GM18868 (cell line): ENCODE data around the gene TPP2.

Experiments used
- ATAC-seq: cut with Tn5 transposase; IDR thresholded peaks from one replicate; pipeline ENCODE4 v1.9.1; 2021; ENCODE audit warnings: mild to moderate bottlenecking, moderate library complexity; ENCODE audit not compliant: unreplicated experiment

Gene TPP2

DNA sequence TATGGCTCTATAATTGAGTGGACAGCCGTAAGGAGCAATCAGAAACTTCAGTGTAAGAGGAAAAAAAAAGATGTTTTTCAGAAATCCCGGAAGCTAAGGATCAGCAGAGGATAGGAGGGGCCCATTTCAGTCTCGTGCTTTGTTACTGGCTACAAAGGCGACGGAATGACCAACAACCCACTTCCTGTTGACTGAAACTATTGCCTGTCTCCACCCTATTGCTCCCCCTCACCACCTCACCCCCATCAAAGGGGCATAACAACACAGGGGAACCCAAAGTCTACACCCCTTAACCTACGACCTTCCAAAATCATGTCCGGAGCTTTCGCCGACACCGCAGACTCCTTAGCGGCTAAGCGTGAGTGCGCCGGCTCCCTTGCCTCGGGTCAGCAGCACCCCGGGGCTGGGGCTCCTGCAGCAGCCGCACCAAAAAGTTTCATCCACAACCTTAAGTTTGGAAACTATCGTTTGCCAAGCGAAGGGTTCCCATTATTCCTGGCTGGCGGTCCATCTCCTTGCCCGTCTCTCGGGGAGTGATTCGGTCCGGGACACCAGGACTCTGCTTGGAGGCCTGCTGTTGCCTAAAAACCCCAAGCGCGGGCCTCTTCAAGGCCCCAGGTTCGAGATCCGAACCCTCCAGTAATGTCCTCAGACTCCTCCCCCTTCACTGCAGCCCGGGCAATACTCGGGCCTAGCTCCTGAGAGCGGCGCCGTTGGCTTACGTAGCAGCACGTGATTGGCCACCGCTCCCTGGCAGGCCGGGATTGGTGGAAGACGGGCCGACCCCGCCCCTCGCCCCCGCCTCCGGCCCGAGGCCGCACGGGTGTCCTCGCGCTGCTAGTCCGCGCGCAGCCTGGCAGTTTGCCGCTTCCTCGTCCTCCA is at the start of gene TPP2:
TPP2 (plus strand) TSS at position 840 of the 882 bp plus-strand sequence. CDS start 53 bp downstream, outside the sequence.
- ATAC-seq: peak; percentile 76

GRCh38 chr13:102548811-102549210 is 48.0 kb upstream of the TPP2 start:
- no peak for ATAC-seq

- ATAC-seq: no peak
Observed at GRCh38 chr13:102550507-102550906, 46.3 kb upstream of the TPP2 start.

GRCh38 chr13:102555914-102556553 is 40.8 kb upstream of the TPP2 start:
- peak; percentile 85 for ATAC-seq

- ATAC-seq: no peak
Observed at GRCh38 chr13:102556806-102557205, 40.0 kb upstream of the TPP2 start.

GRCh38 chr13:102558029-102558428 is 38.8 kb upstream of the TPP2 start:
- no peak for ATAC-seq

- no peak for ATAC-seq
Observed at GRCh38 chr13:102561933-102562332, 34.9 kb upstream of the TPP2 start.

GRCh38 chr13:102563267-102563666 is 33.5 kb upstream of the TPP2 start:
- ATAC-seq: no peak

DNA sequence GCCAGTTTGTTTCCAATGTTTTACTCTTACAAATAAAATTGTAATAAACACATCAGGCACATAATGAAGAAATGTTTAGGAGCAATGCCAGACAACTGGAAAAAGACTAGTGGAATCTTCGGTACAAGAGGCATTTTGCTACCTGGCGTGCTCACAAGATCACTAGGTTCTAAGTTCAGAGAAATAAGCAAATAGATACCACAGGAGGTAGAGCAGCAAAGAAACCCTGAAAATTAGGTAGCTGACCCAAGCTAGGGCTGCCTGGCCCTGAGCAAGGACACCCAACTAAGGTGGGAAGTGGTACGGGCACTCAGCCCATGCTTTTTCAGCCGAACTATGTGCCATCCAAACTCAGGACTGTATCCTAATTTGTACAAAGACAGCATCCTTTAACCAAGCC is 32.2 kb upstream of the TPP2 start:
- ATAC-seq: no peak

GRCh38 chr13:102566513-102566912 is 30.3 kb upstream of the TPP2 start:
- ATAC-seq: no peak

- no peak for ATAC-seq
Observed at GRCh38 chr13:102567857-102568256, 28.9 kb upstream of the TPP2 start.

DNA sequence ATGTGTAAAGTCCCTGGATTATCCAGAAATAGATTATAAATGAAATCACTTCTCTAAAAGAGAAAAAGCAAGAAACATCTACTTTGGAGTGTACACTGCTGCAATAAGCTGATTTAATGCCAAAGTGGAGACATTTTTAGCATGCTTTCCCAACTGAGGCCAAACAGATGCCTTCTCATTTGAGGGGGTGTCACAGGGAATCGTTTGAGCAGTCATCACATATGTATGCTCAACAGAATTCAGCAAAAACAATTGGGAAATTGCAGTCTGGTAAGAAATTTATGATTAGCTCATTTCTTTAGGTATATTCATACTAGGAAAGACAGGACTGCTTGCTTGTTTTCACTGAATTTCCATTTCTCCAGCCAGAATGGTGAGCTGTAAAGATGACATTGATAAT is 27.3 kb upstream of the TPP2 start:
- no peak for ATAC-seq

DNA sequence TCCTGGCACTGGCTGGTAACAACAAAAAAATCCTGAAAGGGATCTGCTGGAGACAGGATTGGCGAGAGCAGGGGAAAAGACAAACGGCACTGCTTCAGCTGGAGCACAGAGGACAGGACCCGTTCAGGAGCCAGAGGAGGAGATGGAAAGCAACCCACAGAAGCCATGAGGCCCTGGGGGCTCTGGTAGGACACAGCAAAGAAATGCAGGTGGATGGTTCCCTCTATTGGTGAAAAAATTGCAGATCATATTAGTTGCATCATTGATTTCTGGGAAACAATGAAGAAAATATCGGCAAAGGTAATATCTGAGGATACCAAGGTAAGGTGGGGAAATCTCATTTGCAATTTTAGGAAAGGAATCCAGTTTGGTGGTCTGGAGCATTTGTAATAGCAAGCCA is 25.7 kb upstream of the TPP2 start:
- no peak for ATAC-seq

DNA sequence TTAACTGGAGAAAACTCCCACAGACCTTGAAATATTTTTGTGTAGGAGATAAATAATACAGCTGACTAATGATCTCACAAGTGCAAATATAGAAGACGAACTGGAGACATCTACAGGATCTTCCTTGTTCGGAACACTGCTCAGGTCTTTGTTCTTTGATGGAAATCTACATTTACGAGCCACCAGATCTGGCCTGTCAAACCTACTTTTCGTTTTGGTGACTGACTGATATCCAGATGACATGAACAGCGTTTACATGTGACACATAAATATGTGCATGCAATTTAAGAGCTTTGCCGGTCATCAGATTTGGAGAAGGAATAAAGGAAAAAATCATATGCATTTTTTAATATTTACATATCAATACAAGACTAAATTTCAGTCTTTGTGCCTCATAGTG is 24.5 kb upstream of the TPP2 start:
- ATAC-seq: no peak

DNA sequence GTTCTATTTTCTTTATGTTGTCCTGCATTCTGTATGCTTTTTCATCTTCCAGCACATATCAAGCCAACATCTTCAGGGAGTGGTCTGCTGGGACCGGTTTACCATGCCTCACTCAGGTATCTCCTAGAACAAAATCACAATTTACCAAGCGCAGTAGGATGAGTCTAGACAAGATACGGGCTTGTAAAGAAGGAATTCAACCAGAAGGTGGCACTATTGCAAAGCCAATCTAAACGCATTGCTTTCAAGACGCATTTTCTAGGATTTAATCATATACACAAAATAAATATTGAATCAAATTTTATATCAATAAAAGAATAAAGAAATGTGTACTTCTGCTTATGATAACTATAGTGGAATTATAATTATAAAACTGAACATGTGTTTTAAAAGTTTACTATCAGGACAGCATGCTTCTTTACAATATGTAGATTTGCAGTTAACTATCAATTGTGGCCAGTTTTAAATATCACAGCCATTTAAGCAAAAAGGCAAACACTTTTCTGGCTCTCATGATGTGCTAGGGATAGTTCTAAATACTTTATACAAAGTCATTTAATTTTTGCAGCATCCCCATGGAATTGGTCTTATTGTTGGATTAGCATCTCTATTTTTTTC is 16.1 kb upstream of the TPP2 start:
- ATAC-seq: peak; percentile 65

DNA sequence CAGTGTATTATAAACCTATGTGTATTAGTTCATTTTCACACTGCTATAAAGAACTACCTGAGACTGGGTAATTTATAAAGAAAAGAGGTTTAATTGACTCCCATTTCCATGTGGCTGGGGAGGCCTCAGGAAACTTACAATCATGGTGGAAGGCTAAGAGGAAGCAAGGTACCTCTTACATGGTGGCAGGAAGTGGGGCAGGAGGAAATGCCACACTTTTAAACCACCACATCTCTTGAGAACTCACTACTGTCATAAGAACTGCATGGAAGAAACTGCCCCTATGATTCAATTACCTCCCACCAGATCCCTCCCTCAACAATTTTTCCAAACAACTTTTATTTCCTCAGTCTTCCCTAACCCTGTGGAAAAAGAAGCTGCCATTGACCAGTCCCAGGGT is 14.5 kb upstream of the TPP2 start:
- ATAC-seq: no peak

GRCh38 chr13:102584434-102584833 is 12.4 kb upstream of the TPP2 start:
- ATAC-seq: peak; percentile 74

DNA sequence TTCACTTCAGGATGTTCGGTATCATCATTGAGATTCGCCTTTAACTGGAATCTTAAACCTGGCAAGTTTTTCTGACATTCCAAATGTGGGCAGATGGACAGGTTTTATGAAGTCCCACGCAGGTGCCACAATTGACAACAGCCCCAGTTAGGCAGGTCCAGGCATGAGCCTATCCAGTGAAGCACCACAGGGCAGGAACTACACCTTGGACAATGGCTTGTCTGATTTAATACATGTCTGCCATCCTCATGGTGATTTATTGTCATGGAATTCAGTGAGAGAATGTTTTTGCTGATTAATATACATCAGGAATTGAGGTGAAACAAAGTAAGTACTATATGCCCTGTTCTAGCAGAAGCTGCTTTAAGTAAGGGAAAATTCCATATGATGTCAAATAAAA is 10.2 kb upstream of the TPP2 start:
- no peak for ATAC-seq

GRCh38 chr13:102587916-102588315 is 8.9 kb upstream of the TPP2 start:
- ATAC-seq: no peak

GRCh38 chr13:102589301-102589822 is 7.4 kb upstream of the TPP2 start:
- no peak for ATAC-seq

DNA sequence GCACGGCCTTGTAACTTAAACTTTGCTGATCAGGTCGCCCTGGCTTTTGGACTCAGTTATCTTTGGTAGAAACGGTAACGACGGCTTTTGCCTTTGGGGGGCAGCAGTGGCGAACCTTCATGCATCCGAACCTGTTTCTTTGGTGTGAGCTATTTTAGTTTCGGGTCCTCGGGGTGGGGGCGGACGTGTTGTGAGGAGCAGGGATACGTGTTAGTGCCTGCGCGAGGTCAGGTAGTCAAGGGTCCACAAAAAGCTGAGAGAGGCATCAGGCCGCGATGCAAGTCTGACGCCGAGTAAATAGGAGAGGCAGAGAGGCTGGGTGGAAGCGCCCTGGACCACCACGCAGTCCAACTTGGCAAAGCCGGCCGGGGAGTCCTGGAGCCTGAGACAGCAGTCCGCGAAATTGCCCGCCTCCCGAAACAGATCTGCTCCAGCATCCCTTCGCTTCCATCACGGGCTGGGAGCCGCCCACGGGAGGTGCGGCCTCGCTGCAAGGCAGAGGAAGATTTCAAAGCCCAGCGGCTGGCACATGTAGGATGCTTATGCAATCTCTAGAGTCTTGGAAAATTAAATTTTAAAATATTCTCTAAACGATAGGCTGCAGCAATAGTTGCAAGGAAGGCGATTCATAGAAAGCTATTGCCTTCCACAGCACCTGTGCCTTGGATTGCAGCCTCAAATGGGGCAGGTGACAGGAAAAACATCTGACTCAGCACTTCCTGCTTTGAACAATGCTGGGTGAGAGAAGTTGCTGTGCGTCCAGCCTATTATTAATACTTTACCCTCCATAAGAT is 4.6 kb upstream of the TPP2 start:
- ATAC-seq: peak; percentile 52
